ENCODE measurements around the gene NFIC.

The NFIC gene

GRCh38 chr19:3493651-3494050 is 127.3 kb downstream of the NFIC start:
- Histone ChIP-seq H3K27ac (no peak overlapping the region), H3K4me3 (ENCODE audit: low read depth in 1 of 2, low read length in 1 of 2) (no peak overlapping the region), H3K4me1 (ENCODE audit: control insufficient read depth in 1 of 2, insufficient read depth in 1 of 2, low read depth in 1 of 2, low read length in 1 of 2) (no peaks in the 10 kb centered on the region), H3K27me3 (no peaks in the 10 kb centered on the region), H3K9me3 (no peaks in the 10 kb centered on the region), H3K36me3 (peaks cover 24% of the 10 kb centered on the region)
- TF ChIP-seq CTCF (IDR thresholded peaks at IDR 0.05): no peak

- H3K27ac ChIP-seq: no peak overlapping the region
- no peak for TF ChIP-seq CTCF (IDR thresholded peaks at IDR 0.05)
- H3K4me3 ChIP-seq (ENCODE audit: low read depth in 1 of 2, low read length in 1 of 2): no peak overlapping the region
- H3K9me3 ChIP-seq: no peaks in the 10 kb centered on the region
- H3K36me3 ChIP-seq: peaks cover 24% of the 10 kb centered on the region
- no peaks in the 10 kb centered on the region for H3K27me3 ChIP-seq
- H3K4me1 ChIP-seq (ENCODE audit: control insufficient read depth in 1 of 2, insufficient read depth in 1 of 2, low read depth in 1 of 2, low read length in 1 of 2): no peaks in the 10 kb centered on the region
These were observed 127.7 kb downstream of the NFIC start for GRCh38 chr19:3494051-3494450.

GRCh38 chr19:3494559-3494958 is 128.2 kb downstream of the NFIC start:
- Histone ChIP-seq H3K36me3 (peaks cover 24% of the 10 kb centered on the region), H3K27me3 (no peaks in the 10 kb centered on the region), H3K9me3 (no peaks in the 10 kb centered on the region), H3K27ac (no peak overlapping the region), H3K4me1 (ENCODE audit: control insufficient read depth in 1 of 2, insufficient read depth in 1 of 2, low read depth in 1 of 2, low read length in 1 of 2) (peaks cover 0 to under 1% of the 10 kb centered on the region in 2 experiments), H3K4me3 (ENCODE audit: low read depth in 1 of 2, low read length in 1 of 2) (no peak overlapping the region)
- TF ChIP-seq CTCF (IDR thresholded peaks at IDR 0.05): no peak

- Histone ChIP-seq H3K27me3 (no peaks in the 10 kb centered on the region), H3K27ac (no peak overlapping the region), H3K36me3 (peaks cover 13% of the 10 kb centered on the region), H3K9me3 (no peaks in the 10 kb centered on the region), H3K4me3 (ENCODE audit: low read depth in 1 of 2, low read length in 1 of 2) (no peak overlapping the region), H3K4me1 (ENCODE audit: control insufficient read depth in 1 of 2, insufficient read depth in 1 of 2, low read depth in 1 of 2, low read length in 1 of 2) (peaks cover 13 to 17% of the 10 kb centered on the region in 2 experiments)
- TF ChIP-seq CTCF (IDR thresholded peaks at IDR 0.05): no peak
These were observed 130.2 kb downstream of the NFIC start for GRCh38 chr19:3496392-3497273.

GRCh38 chr19:3497757-3498520 is 131.6 kb downstream of the NFIC start:
- H3K27me3 ChIP-seq: no peaks in the 10 kb centered on the region
- no peak overlapping the region for H3K4me3 ChIP-seq (ENCODE audit: low read depth in 1 of 2, low read length in 1 of 2)
- TF ChIP-seq CTCF (IDR thresholded peaks at IDR 0.05): no peak
- no peak overlapping the region for H3K27ac ChIP-seq
- peaks cover 13 to 17% of the 10 kb centered on the region in 2 experiments for H3K4me1 ChIP-seq (ENCODE audit: control insufficient read depth in 1 of 2, insufficient read depth in 1 of 2, low read depth in 1 of 2, low read length in 1 of 2)
- H3K36me3 ChIP-seq: peaks cover 11% of the 10 kb centered on the region
- H3K9me3 ChIP-seq: no peaks in the 10 kb centered on the region
